ENCODE results near the gene GABPB2. TPM values are rescaled to one million over a fixed set of nuclear protein-coding genes. Genes with fewer than 3 reads are reported as not detected.

Gene GABPB2
- total and polyA plus RNA-seq, 2 of the 13 experiments (the other 11 are each of a cell fraction or from before 2014, with no cell fraction given): 0.09 TPM; not detected in 1

- TF ChIP-seq ZNF512B (CRISPR knock-in tag; IDR thresholded peaks at IDR 0.05; ENCODE audit: borderline replicate concordance) (no peak), NONO (IDR thresholded peaks at IDR 0.05) (no peak), NONO (CRISPR knock-in tag; conservative IDR thresholded peaks at IDR 0.05) (no peak), ZNF619 (CRISPR knock-in tag; IDR thresholded peaks at IDR 0.05) (no peak), ATF6 (CRISPR knock-in tag; conservative IDR thresholded peaks at IDR 0.05) (no peak), ZNF749 (CRISPR knock-in tag; IDR thresholded peaks at IDR 0.05; ENCODE audit: borderline replicate concordance) (no peak), ZNF350 (CRISPR knock-in tag; IDR thresholded peaks at IDR 0.05; ENCODE audit: borderline replicate concordance, low read depth) (no peak), MEF2D (CRISPR knock-in tag; IDR thresholded peaks at IDR 0.05) (no peak; the same call in 1 of the 2 replicates), ZNF558 (CRISPR knock-in tag; IDR thresholded peaks at IDR 0.05; ENCODE audit: borderline replicate concordance) (no peak), MXD3 (CRISPR knock-in tag; IDR thresholded peaks at IDR 0.05) (peak; percentile 1; the same call in 1 of the 2 replicates), ZNF18 (CRISPR knock-in tag; IDR thresholded peaks at IDR 0.05; ENCODE audit: insufficient replicate concordance) (no peak), ZGPAT (CRISPR knock-in tag; IDR thresholded peaks at IDR 0.05) (0 out of 2 replicates have a peak, but pooled peaks have one; percentile 63), ZNF232 (CRISPR knock-in tag; IDR thresholded peaks at IDR 0.05; ENCODE audit: borderline replicate concordance) (no peak), ATF7 (IDR thresholded peaks at IDR 0.05) (no peak), ATF7 (CRISPR knock-in tag; IDR thresholded peaks at IDR 0.05) (no peak), ZNF704 (CRISPR knock-in tag; IDR thresholded peaks at IDR 0.05; ENCODE audit: borderline replicate concordance) (no peak), ZBTB43 (CRISPR knock-in tag; conservative IDR thresholded peaks at IDR 0.05) (peak; percentile 14; the same call in 1 of the 2 replicates), ZNF317 (CRISPR knock-in tag; IDR thresholded peaks at IDR 0.05) (no peak)
These were observed 23.0 kb upstream of the GABPB2 start, which contains the start of gene C1orf56 (continued) for GRCh38 chr1:151047591-151047924.
